ENCODE data around the gene SMARCD3. TPM values are rescaled to one million over a fixed set of nuclear protein-coding genes. Genes with fewer than 3 reads are reported as not detected.

The SMARCD3 gene
- polyA plus RNA-seq, 3 donors = 104 to 183 (median 112) TPM

- Histone ChIP-seq H3K9me3 (replicated peaks in 1 of 2; ENCODE audit: control insufficient read depth in 1 of 2, insufficient read depth in 1 of 2, low read length in 2 of 2) (no peaks in the 10 kb centered on the region), H3K9ac (ENCODE audit: insufficient read depth, low read length, poor library complexity, severe bottlenecking) (no peak overlapping the region), H3K4me2 (replicated peaks; ENCODE audit: extremely low read depth, low read length, poor library complexity, severe bottlenecking) (no peak overlapping the region), H3K79me2 (ENCODE audit: insufficient read depth, low read length) (no peaks in the 10 kb centered on the region), H2AFZ (ENCODE audit: insufficient read depth, low read depth, low read length, poor library complexity, severe bottlenecking) (no peak overlapping the region), H3K4me1 (ENCODE audit: control insufficient read depth in 1 of 2, insufficient read depth in 2 of 2, low read length in 2 of 2) (peaks cover 9 to 10% of the 10 kb centered on the region in 2 donors), H3K27me3 (ENCODE audit: control insufficient read depth in 2 of 2, insufficient read depth in 2 of 2, low read length in 2 of 2) (peaks cover 14 to 26% of the 10 kb centered on the region in 2 donors), H3K4me3 (replicated peaks in 1 of 3; ENCODE audit: low read depth in 2 of 3, low read length in 3 of 3) (no peak overlapping the region), H3K27ac (ENCODE audit: low read depth in 1 of 2, low read length in 2 of 2) (no peak overlapping the region), H4K20me1 (ENCODE audit: insufficient read depth, low read length) (peaks cover 81% of the 10 kb centered on the region), H3K36me3 (replicated peaks in 1 of 2; ENCODE audit: control insufficient read depth in 1 of 2, insufficient read depth in 2 of 2, low read length in 2 of 2) (no peaks in the 10 kb centered on the region)
- peaks cover 19 to 58% of the 10 kb centered on the region in 2 donors for H3K36me3 Mint-ChIP-seq
- no peak overlapping the region for H3K4me3 Mint-ChIP-seq
- peaks cover 15% of the 10 kb centered on the region for H3K4me1 Mint-ChIP-seq
- H3K27me3 Mint-ChIP-seq (ENCODE audit: low read depth in 3 of 3) = peaks cover 34 to 53% (median 45%) of the 10 kb centered on the region in 3 donors
- DNase-seq = no peak
- H3K9me3 Mint-ChIP-seq = peaks cover 0 to 7% (median 5%) of the 10 kb centered on the region in 7 donors
- TF ChIP-seq, protein P1, sequence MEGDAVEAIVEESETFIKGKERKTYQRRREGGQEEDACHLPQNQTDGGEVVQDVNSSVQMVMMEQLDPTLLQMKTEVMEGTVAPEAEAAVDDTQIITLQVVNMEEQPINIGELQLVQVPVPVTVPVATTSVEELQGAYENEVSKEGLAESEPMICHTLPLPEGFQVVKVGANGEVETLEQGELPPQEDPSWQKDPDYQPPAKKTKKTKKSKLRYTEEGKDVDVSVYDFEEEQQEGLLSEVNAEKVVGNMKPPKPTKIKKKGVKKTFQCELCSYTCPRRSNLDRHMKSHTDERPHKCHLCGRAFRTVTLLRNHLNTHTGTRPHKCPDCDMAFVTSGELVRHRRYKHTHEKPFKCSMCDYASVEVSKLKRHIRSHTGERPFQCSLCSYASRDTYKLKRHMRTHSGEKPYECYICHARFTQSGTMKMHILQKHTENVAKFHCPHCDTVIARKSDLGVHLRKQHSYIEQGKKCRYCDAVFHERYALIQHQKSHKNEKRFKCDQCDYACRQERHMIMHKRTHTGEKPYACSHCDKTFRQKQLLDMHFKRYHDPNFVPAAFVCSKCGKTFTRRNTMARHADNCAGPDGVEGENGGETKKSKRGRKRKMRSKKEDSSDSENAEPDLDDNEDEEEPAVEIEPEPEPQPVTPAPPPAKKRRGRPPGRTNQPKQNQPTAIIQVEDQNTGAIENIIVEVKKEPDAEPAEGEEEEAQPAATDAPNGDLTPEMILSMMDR (IDR thresholded peaks at IDR 0.05) = no peak
- 96% methylated on average over 16 of the region's 16 CpGs for WGBS (ENCODE audit: insufficient coverage)
- no peak overlapping the region for H3K27ac Mint-ChIP-seq
- intact Hi-C loops (cut with micrococcal nuclease) = no loop called here
Measured at GRCh38 chr7:151256410-151257045, 8.0 kb upstream of the SMARCD3 start.

GRCh38 chr7:151255390-151255789 is 6.9 kb upstream of the SMARCD3 start:
- H2AFZ ChIP-seq (ENCODE audit: insufficient read depth, low read depth, low read length, poor library complexity, severe bottlenecking) = no peak overlapping the region
- 95% methylated on average over 7 of the region's 7 CpGs for WGBS (ENCODE audit: insufficient coverage)
- no peaks in the 10 kb centered on the region for H3K36me3 ChIP-seq (replicated peaks in 1 of 2; ENCODE audit: control insufficient read depth in 1 of 2, insufficient read depth in 2 of 2, low read length in 2 of 2)
- Mint-ChIP-seq H3K4me1 (peaks cover 24% of the 10 kb centered on the region), H3K27ac (no peak overlapping the region), H3K36me3 (peaks cover 28 to 63% of the 10 kb centered on the region in 2 donors), H3K27me3 (ENCODE audit: low read depth in 3 of 3) (peaks cover 44 to 61% (median 55%) of the 10 kb centered on the region in 3 donors), H3K4me3 (peak overlapping the region in 1 of 2 donors; percentile 43), H3K9me3 (peaks cover 0 to 11% (median 8%) of the 10 kb centered on the region in 7 donors)
- H3K9ac ChIP-seq (ENCODE audit: insufficient read depth, low read length, poor library complexity, severe bottlenecking) = no peak overlapping the region
- intact Hi-C loops (cut with micrococcal nuclease) = no loop called here
- TF ChIP-seq, protein P1 (IDR thresholded peaks at IDR 0.05) = no peak
- H4K20me1 ChIP-seq (ENCODE audit: insufficient read depth, low read length) = peaks cover 81% of the 10 kb centered on the region
- peaks cover 9 to 10% of the 10 kb centered on the region in 2 donors for H3K4me1 ChIP-seq (ENCODE audit: control insufficient read depth in 1 of 2, insufficient read depth in 2 of 2, low read length in 2 of 2)
- no peak overlapping the region for H3K4me3 ChIP-seq (replicated peaks in 1 of 3; ENCODE audit: low read depth in 2 of 3, low read length in 3 of 3)
- peaks cover 0 to 8% of the 10 kb centered on the region in 2 donors for H3K9me3 ChIP-seq (replicated peaks in 1 of 2; ENCODE audit: control insufficient read depth in 1 of 2, insufficient read depth in 1 of 2, low read length in 2 of 2)
- no peak overlapping the region for H3K27ac ChIP-seq (ENCODE audit: low read depth in 1 of 2, low read length in 2 of 2)
- H3K4me2 ChIP-seq (replicated peaks; ENCODE audit: extremely low read depth, low read length, poor library complexity, severe bottlenecking) = no peak overlapping the region
- peaks cover 23 to 37% of the 10 kb centered on the region in 2 donors for H3K27me3 ChIP-seq (ENCODE audit: control insufficient read depth in 2 of 2, insufficient read depth in 2 of 2, low read length in 2 of 2)
- no peaks in the 10 kb centered on the region for H3K79me2 ChIP-seq (ENCODE audit: insufficient read depth, low read length)
- DNase-seq = no peak

Data from CD14-positive monocyte (primary cell).